Transverse colon (tissue), 4 donors: ENCODE data around the gene HSPB7. TPM values are rescaled to one million over a fixed set of nuclear protein-coding genes. Genes with fewer than 3 reads are reported as not detected.

Experiments
- DNase-seq: peaks from one replicate; pipeline ENCODE4 v3.0.0-alpha.2; 2019
- H3K27ac ChIP-seq, 4 donors: fragments of 200-600 bp; sonication (generic); 2 replicates each; pipeline ENCODE4 v1.5.1; 2016 to 2018; ENCODE audit warnings: inconsistent platforms in 4 of 4
- H3K27me3 ChIP-seq: fragments of 200-600 bp; sonication (generic); 2 replicates; pipeline ENCODE4 v1.5.1; 2017; ENCODE audit warnings: inconsistent platforms
- H3K36me3 ChIP-seq, 4 donors: fragments of 200-600 bp; sonication (generic); 2 replicates each; pipeline ENCODE4 v1.5.1; 2017 to 2019; ENCODE audit warnings: inconsistent platforms in 4 of 4
- H3K4me1 ChIP-seq, 4 donors: fragments of 200-600 bp; sonication (generic); 2 replicates each; pipeline ENCODE4 v1.5.1; 2017 to 2020; ENCODE audit warnings: inconsistent platforms in 4 of 4
- H3K4me3 ChIP-seq, 4 donors: fragments of 200-600 bp; sonication (generic); 1 replicate in 1 of 4; 2 replicates in 3 of 4; pipeline versions ENCODE4 v1.5.1 to v1.6.1; 2017 to 2019; ENCODE audit warnings: inconsistent platforms in 4 of 4
- H3K9me3 ChIP-seq, 2 donors: fragments of 200-600 bp; sonication (generic); 2 replicates each; pipeline ENCODE4 v1.5.1; 2017 to 2019; ENCODE audit warnings: inconsistent platforms in 2 of 2
- CTCF ChIP-seq, 5 experiments: fragments of 200-600 bp in 3 of 5; fragments of 450-650 bp in 2 of 5; sonication (generic) in 3 of 5; IDR thresholded peaks; 1 replicate in 2 of 5; 2 replicates in 3 of 5; pipeline ENCODE4 v1.5.1; 2016 to 2017; ENCODE audit warnings: antibody characterized with exemption in 5 of 5, inconsistent platforms in 3 of 5, mild to moderate bottlenecking in 2 of 5, moderate library complexity in 1 of 5
- EP300 ChIP-seq: sonication (generic); formaldehyde crosslinking; IDR thresholded peaks from one replicate; pipeline ENCODE4 v1.6.1; 2017; ENCODE audit warnings: antibody characterized with exemption, low read depth
- POLR2A ChIP-seq: fragments of 450-650 bp; IDR thresholded peaks from one replicate; pipeline ENCODE4 v1.6.1; 2016; ENCODE audit warnings: antibody characterized with exemption, mild to moderate bottlenecking, moderate library complexity
- POLR2AphosphoS5 ChIP-seq, 3 donors: sonication (generic); formaldehyde crosslinking; IDR thresholded peaks; one replicate each; pipeline ENCODE4 v1.6.1; 2016; ENCODE audit warnings: antibody characterized with exemption in 3 of 3
- WGBS, 2 donors: methylation state at CpG; one replicate each; pipeline ENCODE4 v1.1.5; 2018; ENCODE audit warnings: low coverage in 1 of 2; 5-methylcytosine and 5-hydroxymethylcytosine counted together
- in situ Hi-C, 4 donors: fragments of 200-750 bp; cut with MboI; loops; one replicate each; pipeline versions ENCODE4 v1.15.0 to v1.15.1; 2017; ENCODE audit warnings: low sequenced_read_pairs in 3 of 4, low pct_ligation_motif_present in 1 of 4, low pct_unique_long_range_greater_than_20kb in 1 of 4
- intact Hi-C: fragments of 100-400 bp; cut with DNase I; formaldehyde crosslinking; loops from one replicate; pipeline ENCODE4 v1.15.1; 2023; ENCODE audit warnings: low total_unique reads
- total RNA-seq, 4 donors: library from RNA; depleted of rRNA; stranded (reverse); fragments of >200 nt; gene quantifications; one replicate each; pipeline ENCODE4 v1.1.0, GENCODE V29; 2016

The HSPB7 gene
- total RNA-seq, 4 donors from 2014 or later: 6.0 to 63.1 (median 9.2) TPM

GRCh38 chr1:15989776-15990175, 28.1 kb downstream of the HSPB7 start:
- TF ChIP-seq POLR2A (no peak), EP300 (no peak), POLR2AphosphoS5 (IDR thresholded peaks at IDR 0.05) (no peak), CTCF (IDR thresholded peaks at IDR 0.05) (no peak)
- no peaks in the 10 kb centered on the region for H3K4me1 ChIP-seq
- intact Hi-C loops: loop anchor here (10.0 kb wide), 1 partner anchor 175 kb away; no protein-coding TSS in a partner anchor
- in situ Hi-C loops: loop anchor here (10.0 to 25.0 kb wide), 3 partner anchors 175 to 185 kb away; partner anchors contain the start of gene UQCRHL (in 3 of the 4)
- no peaks in the 10 kb centered on the region for H3K9me3 ChIP-seq
- no peak overlapping the region for H3K27ac ChIP-seq
- H3K4me3 ChIP-seq: no peak overlapping the region
- DNase-seq: no peak
- 72% methylated on average over 5 of the region's 9 CpGs; no CpG with 5 or more reads in 1 of the 2 donors for WGBS, 2 donors
- no peaks in the 10 kb centered on the region for H3K36me3 ChIP-seq
- no peaks in the 10 kb centered on the region for H3K27me3 ChIP-seq

- no peak for DNase-seq
- in situ Hi-C loops: loop anchor here (10.0 to 25.0 kb wide), 3 partner anchors 174 to 184 kb away; partner anchors contain the start of gene UQCRHL (in 3 of the 4)
- Histone ChIP-seq H3K27me3 (no peaks in the 10 kb centered on the region), H3K9me3 (no peaks in the 10 kb centered on the region), H3K36me3 (no peaks in the 10 kb centered on the region), H3K4me1 (no peaks in the 10 kb centered on the region), H3K27ac (no peak overlapping the region), H3K4me3 (no peak overlapping the region)
- no peak for TF ChIP-seq CTCF (IDR thresholded peaks at IDR 0.05)
- TF ChIP-seq POLR2AphosphoS5 (IDR thresholded peaks at IDR 0.05): no peak
- no peak for TF ChIP-seq POLR2A
- TF ChIP-seq EP300: no peak
- intact Hi-C loops: no loop called here
- WGBS, 2 donors: 83 to 91% methylated on average over 4 to 13 of the region's 13 CpGs
Measured at GRCh38 chr1:15988856-15989736, 28.7 kb downstream of the HSPB7 start.

GRCh38 chr1:15985611-15986297, 32.1 kb downstream of the HSPB7 start:
- no peaks in the 10 kb centered on the region for H3K27me3 ChIP-seq
- no peak overlapping the region for H3K27ac ChIP-seq
- H3K4me3 ChIP-seq: no peak overlapping the region
- no peaks in the 10 kb centered on the region for H3K4me1 ChIP-seq
- intact Hi-C loops (no loop called here), in situ Hi-C loops (loop anchor here (10.0 to 25.0 kb wide), 3 partner anchors 171 to 181 kb away; partner anchors contain the start of gene UQCRHL (in 3 of the 4))
- H3K9me3 ChIP-seq: no peaks in the 10 kb centered on the region
- no peak for DNase-seq
- WGBS, 2 donors: 29 to 49% methylated on average over 2 to 5 of the region's 5 CpGs
- no peak for TF ChIP-seq EP300
- no peak for TF ChIP-seq POLR2AphosphoS5 (IDR thresholded peaks at IDR 0.05)
- TF ChIP-seq CTCF (IDR thresholded peaks at IDR 0.05): no peak
- no peak for TF ChIP-seq POLR2A
- H3K36me3 ChIP-seq: no peaks in the 10 kb centered on the region

GRCh38 chr1:15983275-15983674, 34.6 kb downstream of the HSPB7 start:
- DNase-seq: no peak
- H3K36me3 ChIP-seq: no peaks in the 10 kb centered on the region
- H3K4me3 ChIP-seq: no peak overlapping the region
- H3K9me3 ChIP-seq: no peaks in the 10 kb centered on the region
- H3K27ac ChIP-seq: no peak overlapping the region
- H3K27me3 ChIP-seq: no peaks in the 10 kb centered on the region
- intact Hi-C loops (no loop called here), in situ Hi-C loops (loop anchor here (10.0 to 25.0 kb wide), 3 partner anchors 168 to 178 kb away; partner anchors contain the start of gene UQCRHL (in 3 of the 4))
- WGBS, 2 donors: 34 to 43% methylated on average over 1 of the region's 1 CpG
- TF ChIP-seq POLR2A (no peak), POLR2AphosphoS5 (IDR thresholded peaks at IDR 0.05) (no peak), CTCF (IDR thresholded peaks at IDR 0.05) (no peak), EP300 (no peak)
- no peaks in the 10 kb centered on the region for H3K4me1 ChIP-seq
